GM19397 (cell line): ENCODE results near the gene CBL.
"Not testable (repeated sequence)": the region's sequence is repeated elsewhere in the genome, so short reads cannot be mapped to it uniquely, and the experiment has no call there.

Experiments
- ATAC-seq: cut with Tn5 transposase; IDR thresholded peaks from one replicate; pipeline ENCODE4 v1.9.1; 2021; ENCODE audit warnings: mild to moderate bottlenecking, moderate library complexity; ENCODE audit not compliant: unreplicated experiment

CBL gene

DNA sequence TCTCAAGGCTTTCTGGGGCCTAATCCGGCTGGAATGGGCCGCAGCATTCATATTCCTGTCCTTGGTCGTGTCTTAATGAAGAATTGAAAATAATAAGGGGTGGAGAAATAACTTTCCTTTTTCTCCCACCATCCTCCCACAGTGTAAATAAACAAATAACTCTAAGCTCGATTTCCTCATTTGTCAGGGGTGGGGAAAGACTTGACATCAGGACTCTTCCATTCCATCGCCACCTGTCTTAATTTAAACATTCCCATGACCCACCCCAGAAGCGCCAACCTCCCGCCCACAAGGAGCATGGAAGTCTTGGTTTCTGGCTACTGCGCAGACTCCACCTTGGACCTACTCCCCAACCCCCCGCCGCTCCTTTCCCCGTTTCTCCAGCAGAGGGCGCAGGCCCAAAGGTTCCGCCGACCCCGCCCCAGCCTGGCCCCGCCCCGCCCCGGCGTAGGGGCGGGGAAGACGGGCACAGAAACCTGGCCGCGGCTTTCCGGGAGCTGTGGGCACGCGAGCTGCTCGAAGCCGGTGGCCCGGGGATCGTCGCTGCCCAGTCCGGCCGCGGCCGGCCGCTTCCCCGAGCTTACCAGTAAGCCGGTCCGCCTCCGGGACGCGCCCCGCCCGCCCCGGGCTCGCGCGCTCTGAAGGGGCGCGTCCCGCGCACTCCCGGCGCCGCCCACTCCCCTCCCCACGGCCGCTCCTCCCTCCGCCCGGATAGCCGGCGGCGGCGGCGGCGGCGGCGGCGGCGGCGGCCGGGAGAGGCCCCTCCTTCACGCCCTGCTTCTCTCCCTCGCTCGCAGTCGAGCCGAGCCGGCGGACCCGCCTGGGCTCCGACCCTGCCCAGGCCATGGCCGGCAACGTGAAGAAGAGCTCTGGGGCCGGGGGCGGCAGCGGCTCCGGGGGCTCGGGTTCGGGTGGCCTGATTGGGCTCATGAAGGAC is at the start of gene CBL:
TSS of gene CBL (plus strand) at position 766 of the 937 bp plus-strand sequence. CDS start at position 845, 79 bp downstream.
- peak; percentile 88 for ATAC-seq

DNA sequence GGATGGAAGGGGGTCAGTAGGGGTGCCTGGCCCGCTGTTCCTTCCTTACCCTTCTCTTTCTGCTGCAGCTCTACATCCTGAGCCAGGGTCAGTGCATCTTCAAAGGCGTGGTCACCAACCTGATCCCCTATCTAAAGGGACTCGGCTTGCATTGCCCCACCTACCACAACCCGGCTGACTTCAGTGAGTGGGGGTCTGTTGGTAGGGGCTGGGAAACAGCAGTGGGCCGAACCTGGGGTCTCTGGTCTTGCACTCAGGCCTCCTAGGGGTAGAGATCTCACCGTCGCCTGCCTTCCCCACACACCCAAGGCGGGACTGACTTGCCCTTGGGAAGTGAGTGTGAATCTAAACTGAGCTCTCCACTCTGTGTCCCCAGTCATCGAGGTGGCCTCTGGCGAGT is 49.6 kb upstream of the CBL start:
- ATAC-seq: no peak

DNA sequence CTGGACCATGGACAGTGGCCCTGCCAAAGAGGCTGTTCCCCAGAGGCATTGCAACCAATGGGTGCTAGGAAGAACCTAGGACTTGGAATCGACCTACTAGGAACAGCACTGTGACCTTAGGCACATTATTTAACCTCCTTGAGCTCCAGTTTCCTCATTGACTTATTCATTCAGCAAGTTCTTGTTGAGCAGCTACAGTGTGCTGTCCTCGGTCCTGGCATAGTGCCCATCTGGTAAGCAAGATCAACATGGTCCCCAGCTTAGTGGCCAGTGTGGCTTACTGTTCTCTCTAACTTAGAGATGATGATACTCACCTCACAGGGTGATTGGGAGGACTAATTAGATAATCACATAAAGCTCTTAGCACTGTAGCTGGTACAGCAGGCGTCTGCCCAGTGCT is 49.1 kb upstream of the CBL start:
- no peak for ATAC-seq

DNA sequence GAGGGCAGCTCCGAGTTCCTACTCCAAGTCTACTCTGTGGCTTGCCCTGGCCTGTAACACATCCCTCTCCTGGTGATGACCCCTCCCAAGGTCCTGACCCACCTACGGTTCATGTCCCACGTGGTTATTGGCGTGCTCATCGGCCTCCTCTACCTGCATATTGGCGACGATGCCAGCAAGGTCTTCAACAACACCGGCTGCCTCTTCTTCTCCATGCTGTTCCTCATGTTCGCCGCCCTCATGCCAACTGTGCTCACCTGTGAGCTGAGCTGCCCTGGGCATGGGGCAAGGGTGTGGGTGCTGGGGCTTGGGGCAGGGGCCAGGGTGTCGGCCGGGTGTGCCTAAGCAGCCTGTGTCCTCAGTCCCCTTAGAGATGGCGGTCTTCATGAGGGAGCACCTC is 47.7 kb upstream of the CBL start:
- ATAC-seq: no peak

DNA sequence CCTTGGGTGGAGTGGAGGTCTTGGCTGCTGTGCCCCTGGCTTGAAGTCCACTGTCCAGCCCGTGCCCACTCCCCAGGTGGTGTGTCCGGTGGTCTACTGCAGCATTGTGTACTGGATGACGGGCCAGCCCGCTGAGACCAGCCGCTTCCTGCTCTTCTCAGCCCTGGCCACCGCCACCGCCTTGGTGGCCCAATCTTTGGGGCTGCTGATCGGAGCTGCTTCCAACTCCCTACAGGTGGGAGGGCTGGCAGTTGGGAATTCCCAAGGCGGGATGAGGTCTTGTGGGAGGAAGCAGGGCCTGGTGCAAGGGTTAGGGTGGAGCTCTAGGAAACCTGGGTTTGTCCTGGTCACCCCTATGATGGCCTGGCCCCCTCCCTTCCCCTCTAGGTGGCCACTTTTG is 46.0 kb upstream of the CBL start:
- ATAC-seq: no peak

DNA sequence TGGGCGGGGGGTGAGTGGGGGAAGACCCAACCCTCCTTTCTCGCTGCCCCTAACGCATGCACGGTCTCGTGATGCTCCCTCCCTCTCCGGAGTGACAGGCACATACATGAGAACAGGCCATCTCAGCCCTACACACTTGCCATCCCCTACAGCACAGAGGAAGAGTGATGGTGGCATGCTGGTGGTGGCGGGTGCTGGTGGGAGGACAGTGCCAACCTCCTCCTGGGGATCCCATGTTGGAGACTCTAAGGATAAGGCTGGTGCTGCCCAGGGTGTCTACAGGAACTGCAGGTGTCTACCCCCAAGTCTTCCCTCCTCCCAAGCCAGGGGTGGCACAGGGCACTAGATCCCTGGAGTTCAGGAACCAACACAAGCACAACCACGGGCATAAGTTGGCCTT is 44.3 kb upstream of the CBL start:
- ATAC-seq: no peak

DNA sequence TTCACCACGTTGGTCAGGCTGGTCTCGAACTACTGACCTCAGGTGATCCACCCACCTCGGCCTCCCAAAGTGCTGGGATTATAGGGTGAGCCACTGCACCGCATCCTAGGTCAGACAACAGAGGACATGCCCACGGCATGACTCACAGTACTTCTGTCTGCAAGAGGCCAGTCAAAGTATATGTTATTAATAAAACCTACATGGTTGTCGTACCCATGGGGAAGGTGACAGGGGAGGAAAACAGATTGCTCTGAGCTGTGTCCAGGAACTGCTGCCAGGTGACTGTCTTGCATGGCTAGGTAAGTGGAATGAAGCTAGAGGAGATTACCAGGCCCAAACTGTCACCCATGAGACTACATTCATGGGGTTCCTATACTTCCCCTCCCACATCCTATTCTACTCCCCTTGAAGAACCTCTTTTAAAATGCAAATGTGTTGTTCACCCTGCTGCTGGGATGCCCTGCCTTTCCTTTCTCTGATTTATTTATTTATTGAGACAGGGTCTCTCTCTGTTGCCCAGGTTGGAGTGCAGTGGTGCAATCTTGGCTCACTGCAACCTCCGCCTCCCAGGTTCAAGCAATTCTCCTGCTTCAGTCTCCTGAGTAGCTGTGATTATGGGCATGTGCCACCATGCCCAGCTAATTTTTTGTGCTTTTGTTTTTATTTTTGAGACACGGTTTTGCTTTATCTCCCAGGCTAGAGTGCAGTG is 39.6 kb upstream of the CBL start:
- ATAC-seq: no peak

DNA sequence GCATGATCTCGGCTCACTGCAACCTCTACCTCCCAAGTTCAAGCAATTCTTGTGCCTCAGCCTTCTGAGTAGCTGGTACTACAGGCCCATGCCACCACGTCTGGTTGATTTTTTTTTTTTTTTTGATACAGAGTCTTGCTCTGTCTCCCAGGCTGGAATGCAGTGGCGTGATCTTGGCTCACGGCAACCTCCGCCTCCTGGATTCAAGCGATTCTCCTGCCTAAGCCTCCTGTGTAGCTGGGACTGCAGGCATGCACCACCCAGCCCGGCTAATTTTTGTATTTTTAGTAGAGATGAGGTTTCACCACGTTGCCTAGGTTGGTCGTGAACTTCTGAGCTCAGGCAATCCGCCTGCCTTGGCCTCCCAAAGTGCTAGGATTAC is 39.1 kb upstream of the CBL start:
- not testable (repeated sequence) for ATAC-seq

DNA sequence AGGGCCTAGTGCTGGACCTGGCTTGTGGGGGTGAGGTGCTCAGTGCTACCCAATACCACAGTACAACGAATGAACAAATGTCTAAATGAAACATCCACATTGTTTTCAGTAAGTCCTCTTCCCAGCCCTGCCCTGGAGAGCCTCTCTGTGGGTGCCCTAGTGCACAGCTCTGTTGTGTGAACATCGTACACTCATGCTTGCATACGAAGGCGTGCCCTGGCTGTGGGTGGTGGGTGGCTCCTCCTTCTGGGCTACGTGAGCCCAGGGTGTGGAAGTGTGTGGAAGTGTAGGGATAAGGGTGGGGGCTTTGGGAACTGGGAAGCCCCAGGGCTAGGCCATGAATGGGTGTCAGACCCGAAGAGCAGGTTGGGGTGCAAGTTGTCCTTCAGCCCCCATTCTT is 38.2 kb upstream of the CBL start:
- ATAC-seq: no peak

DNA sequence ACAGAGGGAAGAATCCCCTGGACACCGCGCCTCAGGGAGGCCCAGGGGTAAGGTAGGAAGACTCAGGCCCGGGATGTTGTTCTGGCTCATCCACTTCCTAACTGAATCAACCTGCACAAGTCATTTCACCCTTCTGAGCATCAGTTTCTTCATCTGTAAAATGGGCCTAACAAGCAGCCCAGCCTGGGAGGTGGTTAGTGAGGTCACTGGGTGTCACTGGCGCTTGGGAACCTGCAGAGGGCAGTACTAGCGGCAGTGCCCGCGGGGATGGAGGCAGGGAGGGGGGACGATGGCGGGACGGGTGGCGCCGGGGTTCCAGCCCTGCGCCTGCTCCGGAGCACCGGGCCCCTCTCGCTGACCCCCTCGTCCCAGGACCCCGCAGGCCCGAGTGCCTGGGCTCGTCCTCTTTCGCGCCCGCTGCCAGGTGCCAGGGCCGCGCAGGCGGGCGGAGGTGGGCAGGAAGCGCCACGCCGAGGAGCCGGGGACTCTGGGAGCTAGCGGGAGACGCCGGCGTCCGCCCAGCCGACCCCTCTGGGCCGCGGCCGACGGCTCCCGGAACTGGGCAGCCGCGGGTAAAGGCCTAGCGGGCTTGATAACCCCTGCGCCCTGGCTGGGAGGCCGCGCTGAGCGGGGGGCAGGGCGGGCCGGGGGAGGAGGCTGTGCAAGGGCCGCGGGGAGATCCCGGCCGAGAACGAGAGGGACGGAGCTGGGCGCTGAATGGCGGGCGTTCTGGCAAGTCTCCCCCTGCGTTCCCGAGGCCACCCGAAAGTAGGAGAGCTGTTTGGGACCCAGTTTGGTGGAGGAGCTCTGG is 37.5 kb upstream of the CBL start, which contains the start of gene NLRX1:
TSS of gene NLRX1 (plus strand) at position 255 of the 811 bp plus-strand sequence. CDS start 2,679 bp downstream, outside the sequence.
- ATAC-seq: peak; percentile 92

DNA sequence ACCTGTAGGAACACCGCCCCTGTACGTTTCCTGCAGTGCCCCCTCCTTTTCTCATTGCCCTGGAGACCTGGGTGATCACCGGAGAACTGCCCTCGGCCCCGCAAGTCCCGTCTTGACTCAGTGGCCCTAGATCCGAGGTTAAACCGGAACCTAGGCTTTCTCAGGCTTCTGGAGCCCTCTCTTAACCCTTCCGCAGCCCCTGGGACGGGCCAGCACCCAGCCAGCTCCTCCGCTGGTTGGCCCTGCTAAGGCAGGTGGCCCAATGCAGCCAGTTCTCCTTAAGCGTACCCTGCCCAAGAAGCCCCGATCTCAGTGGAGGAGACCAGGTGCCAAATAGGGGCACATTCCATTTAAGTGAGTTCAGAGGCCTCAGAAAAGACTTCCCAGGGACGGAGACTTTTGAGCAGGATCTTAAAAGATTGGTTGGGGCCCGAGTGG is 36.8 kb upstream of the CBL start:
- peak; percentile 9 for ATAC-seq

DNA sequence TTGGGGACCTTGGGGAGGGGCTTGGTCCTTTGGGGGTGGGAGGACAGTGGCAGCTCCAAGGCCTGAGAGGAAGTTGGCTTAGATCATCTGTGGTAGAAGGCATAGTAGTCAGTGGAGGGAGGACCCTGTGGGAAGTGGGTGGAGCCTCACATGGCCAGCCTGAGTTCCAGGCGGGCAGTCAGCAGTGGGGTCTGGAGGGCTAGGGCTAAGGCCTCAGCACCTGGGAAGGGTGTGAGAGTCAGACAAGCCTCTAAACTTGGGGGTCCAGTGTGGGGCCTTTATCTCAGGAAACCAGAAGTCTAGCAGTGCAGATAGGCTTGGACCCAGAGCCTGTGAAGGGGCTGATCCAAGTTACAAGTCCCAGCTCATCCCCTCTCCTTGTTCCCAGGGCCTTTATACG is 33.6 kb upstream of the CBL start:
- no peak for ATAC-seq

DNA sequence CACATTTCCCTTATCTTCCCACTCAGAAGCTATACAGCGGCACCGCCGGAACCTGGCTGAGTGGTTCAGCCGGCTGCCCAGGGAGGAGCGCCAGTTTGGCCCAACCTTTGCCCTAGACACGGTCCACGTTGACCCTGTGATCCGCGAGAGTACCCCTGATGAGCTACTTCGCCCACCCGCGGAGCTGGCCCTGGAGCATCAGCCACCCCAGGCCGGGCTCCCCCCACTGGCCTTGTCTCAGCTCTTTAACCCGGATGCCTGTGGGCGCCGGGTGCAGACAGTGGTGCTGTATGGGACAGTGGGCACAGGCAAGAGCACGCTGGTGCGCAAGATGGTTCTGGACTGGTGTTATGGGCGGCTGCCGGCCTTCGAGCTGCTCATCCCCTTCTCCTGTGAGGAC is 32.7 kb upstream of the CBL start:
- ATAC-seq: no peak

DNA sequence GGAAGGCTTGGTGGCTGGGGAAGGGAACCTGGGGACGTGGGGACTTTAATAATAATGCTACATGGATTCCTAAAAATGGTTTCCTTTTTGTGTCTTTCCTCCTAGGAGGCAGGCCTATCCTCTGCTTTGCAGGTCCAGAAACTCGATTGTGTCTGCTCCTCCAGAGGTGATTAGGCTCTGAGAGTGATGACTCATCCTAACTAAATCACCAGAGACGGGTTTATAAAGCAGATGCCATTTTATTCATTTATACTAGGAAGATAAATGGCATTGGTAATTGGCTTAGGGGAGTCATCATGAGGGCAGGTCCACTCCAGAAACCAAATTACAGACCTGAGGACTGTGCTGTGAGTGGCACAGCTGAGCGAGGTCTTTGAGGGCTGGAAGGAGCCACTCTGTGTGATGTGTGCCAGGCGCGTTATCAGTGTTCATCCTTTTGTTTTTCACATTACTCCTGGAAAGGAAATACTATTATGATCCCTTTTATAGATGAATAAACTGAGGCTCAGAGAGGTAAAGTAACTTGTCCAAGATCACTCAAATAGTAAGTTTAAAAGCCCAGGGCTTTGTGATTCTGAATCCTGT is 30.6 kb upstream of the CBL start:
- ATAC-seq: no peak

DNA sequence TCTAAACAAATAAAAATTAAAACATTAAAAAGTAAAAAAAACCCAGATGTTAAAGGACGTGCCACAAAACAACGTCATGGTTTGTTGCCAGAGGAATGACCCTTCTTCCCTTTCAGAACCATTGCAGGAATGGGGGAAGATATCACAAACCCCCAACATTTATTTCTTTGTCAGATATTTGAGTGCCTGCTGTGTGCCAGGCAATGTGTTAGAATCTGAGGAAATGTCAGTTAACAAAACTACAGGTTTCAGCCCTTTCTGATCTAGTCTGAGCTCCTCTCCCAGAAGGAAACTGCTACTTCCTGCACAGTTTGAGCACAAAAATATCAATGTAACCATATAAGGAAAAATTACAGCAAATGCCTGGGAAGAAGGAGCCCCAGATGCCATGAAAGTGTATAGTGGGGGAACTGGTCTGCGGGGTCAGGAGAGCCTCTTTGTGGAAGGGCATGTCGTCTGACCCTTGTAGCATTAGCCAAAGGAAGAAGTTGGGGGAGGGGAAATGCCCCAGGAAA is 27.9 kb upstream of the CBL start:
- ATAC-seq: no peak

DNA sequence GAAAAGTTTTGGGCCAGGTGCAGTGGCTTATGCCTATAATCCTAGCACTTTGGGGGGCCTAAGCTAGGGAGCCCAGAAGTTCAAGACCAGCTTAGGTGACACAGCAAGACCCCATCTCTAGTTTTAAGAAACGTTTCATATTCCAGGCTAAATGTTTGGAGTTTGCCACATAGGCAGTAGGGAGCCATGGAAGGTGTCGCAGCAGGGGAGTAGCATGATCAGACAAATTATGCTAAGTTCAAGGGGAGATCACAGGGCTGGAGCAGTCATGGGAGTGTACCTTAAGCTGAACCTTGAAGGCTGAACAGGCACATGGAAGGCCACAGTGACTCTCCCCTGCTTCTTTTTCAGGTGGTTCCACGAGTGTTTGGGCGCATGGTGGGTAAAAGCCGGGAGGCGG is 26.8 kb upstream of the CBL start:
- no peak for ATAC-seq

DNA sequence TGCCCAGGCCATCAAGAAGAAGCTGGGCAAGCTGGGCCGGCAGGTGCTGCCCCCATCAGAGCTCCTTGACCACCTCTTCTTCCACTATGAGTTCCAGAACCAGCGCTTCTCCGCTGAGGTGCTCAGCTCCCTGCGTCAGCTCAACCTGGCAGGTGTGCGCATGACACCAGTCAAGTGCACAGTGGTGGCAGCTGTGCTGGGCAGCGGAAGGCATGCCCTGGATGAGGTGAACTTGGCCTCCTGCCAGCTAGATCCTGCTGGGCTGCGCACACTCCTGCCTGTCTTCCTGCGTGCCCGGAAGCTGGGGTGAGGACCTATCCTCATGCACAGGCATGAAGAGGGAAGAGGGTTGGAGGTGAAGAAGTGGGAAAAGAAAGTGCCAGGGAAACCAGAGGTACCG is 26.2 kb upstream of the CBL start:
- ATAC-seq: no peak

DNA sequence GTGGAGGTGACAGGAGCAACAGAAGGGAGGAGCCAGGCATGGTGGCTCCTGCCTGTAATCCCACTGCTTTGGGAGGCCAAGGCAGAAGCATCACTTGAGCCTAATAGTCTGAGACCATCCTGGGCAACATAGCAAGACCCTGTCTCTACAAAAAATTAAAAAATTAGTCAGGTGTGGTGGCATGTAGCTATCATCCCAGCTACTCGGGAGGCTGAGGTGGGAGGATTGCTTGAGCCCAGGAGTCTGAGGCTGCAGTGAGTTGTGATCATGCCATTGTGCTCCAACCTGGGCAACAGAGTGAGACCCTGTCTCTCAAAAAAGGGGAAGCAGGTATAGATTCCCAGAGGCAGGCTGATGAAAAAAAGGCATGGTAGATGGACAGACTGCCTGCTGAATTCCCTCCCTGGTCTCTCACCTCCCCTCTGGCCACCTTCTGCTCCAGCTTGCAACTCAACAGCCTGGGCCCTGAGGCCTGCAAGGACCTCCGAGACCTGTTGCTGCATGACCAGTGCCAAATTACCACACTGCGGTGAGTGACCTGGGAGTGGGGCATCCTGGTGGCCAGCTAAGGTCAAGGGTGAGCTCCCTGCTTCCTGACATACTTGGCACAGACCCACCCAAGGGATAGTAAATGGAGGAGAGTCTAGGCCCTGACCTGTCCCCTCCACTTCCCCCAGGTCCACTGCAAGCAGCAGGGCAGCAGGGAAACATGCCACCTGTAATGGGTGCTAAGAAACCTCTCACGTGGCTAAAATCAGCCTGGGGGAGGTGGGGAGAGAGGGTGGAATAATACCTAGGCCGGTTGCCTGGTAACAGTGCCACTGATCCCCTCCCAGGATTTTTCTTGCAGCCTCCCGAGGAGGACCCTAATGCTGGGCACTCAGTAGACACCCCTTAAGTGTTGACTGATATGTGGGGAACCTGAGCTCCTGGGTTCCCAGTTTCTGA is 25.1 kb upstream of the CBL start:
- no peak for ATAC-seq

DNA sequence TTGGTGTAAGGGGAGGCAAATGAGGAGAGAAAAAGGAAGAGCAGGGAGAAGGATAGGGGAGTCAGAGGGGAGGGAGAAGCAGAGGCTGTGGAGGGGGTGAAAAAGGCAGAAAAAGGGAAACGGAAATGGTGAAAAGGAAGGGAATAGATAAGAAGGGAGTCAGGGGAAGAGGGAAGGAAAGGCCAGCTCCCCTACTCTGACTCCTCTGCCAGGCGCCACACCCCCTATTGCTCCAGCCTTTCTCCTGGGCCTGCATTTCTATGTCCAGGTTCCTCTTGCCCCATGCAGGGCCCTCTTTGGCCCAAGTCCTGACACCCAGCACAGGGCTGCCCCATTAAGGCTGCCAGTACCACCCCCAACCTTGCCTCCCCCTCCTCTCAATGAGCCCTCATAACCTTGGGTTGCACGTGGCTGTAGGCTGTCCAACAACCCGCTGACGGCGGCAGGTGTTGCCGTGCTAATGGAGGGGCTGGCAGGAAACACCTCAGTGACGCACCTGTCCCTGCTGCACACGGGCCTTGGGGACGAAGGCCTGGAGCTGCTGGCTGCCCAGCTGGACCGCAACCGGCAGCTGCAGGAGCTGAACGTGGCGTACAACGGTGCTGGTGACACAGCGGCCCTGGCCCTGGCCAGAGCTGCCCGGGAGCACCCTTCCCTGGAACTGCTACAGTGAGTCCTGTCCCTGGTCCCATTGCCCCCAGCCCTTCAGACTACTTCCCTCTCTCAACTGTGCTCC is 24.3 kb upstream of the CBL start:
- no peak for ATAC-seq
